HG02588 (cell line): ENCODE data around the gene CD163.
"Not testable (repeated sequence)": the region's sequence is repeated elsewhere in the genome, so short reads cannot be mapped to it uniquely, and the experiment has no call there.

Experiments used
- ATAC-seq: cut with Tn5 transposase; IDR thresholded peaks from one replicate; pipeline ENCODE4 v1.9.1; 2021; ENCODE audit warnings: mild to moderate bottlenecking, moderate library complexity; ENCODE audit not compliant: unreplicated experiment

Gene CD163

GRCh38 chr12:7451756-7452155 lies 51.8 kb downstream of the CD163 start:
- ATAC-seq, result no peak

GRCh38 chr12:7450667-7451066 lies 52.9 kb downstream of the CD163 start:
- ATAC-seq, result no peak

GRCh38 chr12:7448099-7448498 lies 55.5 kb downstream of the CD163 start:
- no peak for ATAC-seq

GRCh38 chr12:7444537-7444936 lies 59.0 kb downstream of the CD163 start:
- ATAC-seq, result no peak

- ATAC-seq, result no peak
Measured at GRCh38 chr12:7444076-7444475, 59.5 kb downstream of the CD163 start, which contains the start of gene CD163L1. Gene CD163L1 (minus strand): TSS chr12:7444153. CDS start chr12:7444127, 26 bp downstream.

- no peak for ATAC-seq
Measured at GRCh38 chr12:7441216-7441615, 62.4 kb downstream of the CD163 start.

GRCh38 chr12:7439579-7440505 lies 63.7 kb downstream of the CD163 start:
- ATAC-seq, result no peak

GRCh38 chr12:7438291-7438995 lies 65.1 kb downstream of the CD163 start:
- not testable (repeated sequence) for ATAC-seq

- ATAC-seq, result not testable (repeated sequence)
Measured at GRCh38 chr12:7437494-7437893, 66.1 kb downstream of the CD163 start.

GRCh38 chr12:7434670-7435069 lies 68.9 kb downstream of the CD163 start:
- ATAC-seq, result no peak

GRCh38 chr12:7433276-7433822 lies 70.2 kb downstream of the CD163 start:
- ATAC-seq, result no peak

GRCh38 chr12:7431993-7432685 lies 71.4 kb downstream of the CD163 start:
- no peak for ATAC-seq
